K562 (cell line): ENCODE results near the gene CENPT. TPM values are rescaled to one million over a fixed set of nuclear protein-coding genes. Genes with fewer than 3 reads are reported as not detected.

Experiments
- ATAC-seq: fragments of 200-7000 bp; cut with Tn5 transposase; 3 replicates; pipeline ENCODE4 v1.9.1; 2020; ENCODE audit warnings: moderate library complexity
- BruUV-seq: library from RNA; stranded (reverse); fragments of 400-500 nt; replicated peaks from 2 replicates; lab custom pipeline; 2021; lab: Mats Ljungman, UMichigan
- CTCF ChIA-PET: fragments of 300-600 bp; formaldehyde crosslinking; extraction: SDS; loops from one replicate; lab custom pipeline; 2021; ENCODE audit warnings: low intra/inter-chr PET ratio; lab: Yijun Ruan, JAX
- POLR2A ChIA-PET: fragments of 300-600, 350-650 bp; sonication (Branson Sonifier 250); formaldehyde crosslinking; extraction: SDS; loops from one replicate; lab custom pipeline; 2021; ENCODE audit warnings: antibody characterized with exemption, inconsistent platforms; lab: Yijun Ruan, JAX
- DNase-seq, 4 experiments: peaks; one replicate each; pipeline versions ENCODE4 v3.0.0 to v3.0.0-alpha.2; 2011 to 2018; ENCODE audit warnings: low spot score in 3 of 4, mixed read lengths in 3 of 4; ENCODE audit errors: extremely low read depth in 1 of 4
- FAIRE-seq: peaks from 2 replicates; lab custom pipeline; 2011; peaks lifted over from hg19 to GRCh38; lab: Jason Lieb, UNC
- H2AFZ ChIP-seq: 2 replicates; pipeline ENCODE4 v1.6.0; 2011; ENCODE audit warnings: low read depth, low read length, control low read depth, inconsistent platforms
- H3K27ac ChIP-seq: fragments of 200-600 bp; 3 replicates; pipeline ENCODE4 v1.8.0; 2011; ENCODE audit warnings: low read depth, mild to moderate bottlenecking, control low read depth, inconsistent platforms, low read length, moderate library complexity, mixed read lengths; ENCODE audit errors: extremely low read depth
- H3K27me3 ChIP-seq, 2 experiments: fragments of 300-600 bp in 1 of 2; 2 replicates in 1 of 2; 3 replicates in 1 of 2; pipeline versions ENCODE4 v1.6.0 to v1.8.0; 2011; ENCODE audit warnings: inconsistent platforms in 2 of 2, low read length in 2 of 2, mild to moderate bottlenecking in 1 of 2, mixed read lengths in 1 of 2, moderate library complexity in 1 of 2; ENCODE audit not compliant: control insufficient read depth in 2 of 2, insufficient read depth in 2 of 2
- H3K36me3 ChIP-seq: fragments of 300-600 bp; 3 replicates; pipeline ENCODE4 v1.8.0; 2011; ENCODE audit warnings: mild to moderate bottlenecking, low read length, inconsistent platforms; ENCODE audit not compliant: control insufficient read depth, insufficient read depth
- H3K4me1 ChIP-seq, 2 experiments: fragments of 200-600 bp in 1 of 2; replicated peaks in 1 of 2; 2 replicates in 1 of 2; 3 replicates in 1 of 2; pipeline versions ENCODE4 v1.5.1 to v1.8.0; 2011; ENCODE audit warnings: inconsistent platforms in 2 of 2, low read length in 2 of 2, mild to moderate bottlenecking in 1 of 2, mixed read lengths in 1 of 2, moderate library complexity in 1 of 2; ENCODE audit not compliant: control insufficient read depth in 2 of 2, insufficient read depth in 2 of 2
- H3K4me2 ChIP-seq: 2 replicates; pipeline ENCODE4 v1.6.1; 2011; ENCODE audit warnings: low read length, control low read depth, inconsistent platforms, mixed read lengths; ENCODE audit not compliant: insufficient read depth
- H3K4me3 ChIP-seq: fragments of 200-600 bp; sonication (generic), shearing (Covaris generic); 2 replicates; pipeline ENCODE4 v1.5.1; 2016; ENCODE audit warnings: control low read depth, inconsistent platforms
- H3K79me2 ChIP-seq: fragments of 200-600 bp; 3 replicates; pipeline ENCODE4 v1.8.0; 2011; ENCODE audit warnings: low read length, inconsistent platforms; ENCODE audit not compliant: control insufficient read depth, insufficient read depth
- H3K9ac ChIP-seq, 2 experiments: 2 replicates each; pipeline versions ENCODE4 v1.6.0 to v1.6.1; 2011; ENCODE audit warnings: low read depth in 2 of 2, low read length in 2 of 2, control low read depth in 1 of 2, inconsistent platforms in 1 of 2, mild to moderate bottlenecking in 1 of 2, mixed read lengths in 1 of 2; ENCODE audit not compliant: insufficient read depth in 1 of 2
- H3K9me1 ChIP-seq: one replicate; pipeline ENCODE4 v1.6.0; 2011; ENCODE audit warnings: inconsistent platforms, mild to moderate bottlenecking, low read length, moderate library complexity; ENCODE audit not compliant: control insufficient read depth, insufficient read depth
- H3K9me3 ChIP-seq: replicated peaks from 2 replicates; pipeline ENCODE4 v1.5.1; 2011; ENCODE audit warnings: low read depth, low read length, inconsistent platforms; ENCODE audit not compliant: control insufficient read depth, insufficient read depth
- H4K20me1 ChIP-seq: replicated peaks from 2 replicates; pipeline ENCODE4 v1.6.1; 2011; ENCODE audit warnings: low read length, inconsistent platforms, mixed read lengths; ENCODE audit not compliant: control insufficient read depth, insufficient read depth
- ARID1B ChIP-seq: fragments of 450-650 bp; IDR thresholded peaks from 2 replicates; pipeline ENCODE4 v1.6.1; 2016; ENCODE audit warnings: antibody characterized with exemption, mild to moderate bottlenecking, inconsistent platforms
- CBFA2T3 ChIP-seq: fragments of 450-650 bp; IDR thresholded peaks from 2 replicates; pipeline ENCODE4 v1.6.1; 2017
- ZNF212 ChIP-seq: fragments of 450-650 bp; formaldehyde crosslinking; IDR thresholded peaks from 2 replicates; pipeline ENCODE4 v1.4.0; 2020; ENCODE audit warnings: mild to moderate bottlenecking
- WGBS: fragments of 100-300 bp; shearing (Covaris generic); methylation state at CpG from one replicate; pipeline ENCODE4 v1.1.6; 2016; ENCODE audit warnings: low coverage, mixed read lengths; ENCODE audit not compliant: insufficient coverage; ENCODE audit errors: missing lambda C conversion rate; 5-methylcytosine and 5-hydroxymethylcytosine counted together
- in situ Hi-C: fragments of 300-500 bp; cut with MboI; formaldehyde crosslinking; loops from 4 replicates; pipeline ENCODE4 v1.15.0; 2018; ENCODE audit warnings: inconsistent platforms, mixed read lengths
- intact Hi-C: fragments of 100-400 bp; cut with micrococcal nuclease; formaldehyde crosslinking; loops from 2 replicates; pipeline ENCODE4 v1.14.2; 2022
- polyA plus RNA-seq, 8 experiments: library from polyadenylated mRNA; depleted of rRNA in 4 of 8; stranded (reverse) in 5 of 8; unstranded in 3 of 8; fragments of >200 nt; fragmentation: Nextera tagmentation in 2 of 8; fragmentation: Illumina TruSeq in 1 of 8; extraction: Ambion mirVana in 2 of 8; extraction: Trizol in 1 of 8; gene quantifications; 2 replicates each; pipeline versions ENCODE4 v1.2.1 to v1.2.3, GENCODE V29; 2011 to 2014; ENCODE audit warnings: inconsistent platforms in 1 of 8, missing spikeins in 1 of 8
- total RNA-seq, 7 experiments: library from RNA; depleted of rRNA in 6 of 7; stranded (reverse); fragments of >200 nt in 6 of 7; fragmentation: Illumina TruSeq in 2 of 7; extraction: Trizol in 2 of 7; gene quantifications; 2 replicates each; pipeline versions ENCODE4 v1.2.1 to v1.2.3, GENCODE V29; 2011 to 2021; ENCODE audit warnings: low replicate concordance in 1 of 7
- TF ChIP-seq, protein P1 (sequence below), 2 experiments: fragments of 250-450 bp in 1 of 2; fragments of 450-650 bp in 1 of 2; sonication (Bioruptor Pico) in 1 of 2; IDR thresholded peaks; 2 replicates each; pipeline versions ENCODE4 v1.6.1 to v1.8.0; 2016 to 2021; ENCODE audit warnings: mild to moderate bottlenecking in 2 of 2, moderate library complexity in 2 of 2, missing compliant biosample characterization in 1 of 2, missing genetic modification characterization in 1 of 2
- TF ChIP-seq, protein P2 (sequence below): sonication (generic); IDR thresholded peaks from 2 replicates; pipeline ENCODE4 v1.6.1; 2016
- TF ChIP-seq, protein P3 (sequence below): sonication (generic); formaldehyde crosslinking; IDR thresholded peaks from 2 replicates; pipeline ENCODE4 v1.8.1; 2023; ENCODE audit warnings: mild to moderate bottlenecking, missing genetic modification reagents

Gene CENPT
- total and polyA plus RNA-seq, 9 of the 15 experiments (the other 6 are each of a cell fraction or from before 2014, with no cell fraction given): 3.6 to 94.2 (median 44.1) TPM

DNA sequence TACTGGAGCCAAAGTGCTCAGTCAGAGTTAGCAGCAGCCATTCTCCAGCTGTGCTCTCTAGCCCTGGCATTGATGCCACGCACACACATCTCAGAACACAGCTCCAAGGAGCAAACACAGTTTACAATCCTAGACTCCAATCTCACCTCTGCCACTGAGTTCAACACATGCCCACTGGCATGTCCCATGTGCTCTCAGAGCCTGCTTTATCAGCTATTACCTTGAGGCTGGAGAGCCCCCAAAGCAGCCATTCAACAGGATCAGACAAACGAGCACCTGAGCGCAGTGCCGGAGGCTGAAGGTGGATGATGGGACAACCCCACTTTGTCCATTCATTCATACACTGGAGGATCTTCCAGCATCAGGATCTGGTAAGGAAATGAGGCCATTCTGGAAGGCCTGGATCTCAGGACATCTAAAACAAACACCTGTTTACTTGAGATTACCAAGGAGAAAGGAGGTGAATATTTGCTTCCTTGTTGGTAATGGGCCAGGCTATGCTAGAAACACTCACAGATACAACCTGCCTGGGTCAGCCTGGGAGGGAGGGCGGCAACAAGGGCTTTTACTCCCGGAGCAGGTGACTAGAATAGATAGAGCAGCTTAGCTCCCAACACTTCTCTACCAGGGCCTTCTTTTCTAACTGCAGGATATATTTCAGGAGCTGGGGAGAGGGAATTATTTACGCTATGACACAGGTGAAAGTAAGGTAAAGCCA lies 66.5 kb downstream of the CENPT start:
- FAIRE-seq (peak; percentile 67), ATAC-seq (peak; percentile 87), DNase-seq (peak; percentile 67 to 77 (median 70))
- in situ Hi-C loops (no loop called here), intact Hi-C loops (no loop called here)
- peak overlapping the region; percentile 66 for H3K4me2 ChIP-seq
- H3K9me1 ChIP-seq: peaks cover 6% of the 10 kb centered on the region
- no peak overlapping the region for H2AFZ ChIP-seq
- TF ChIP-seq ZNF212 (CRISPR knock-in tag) (no peak), CBFA2T3 (peak; percentile 54), ARID1B (peak; percentile 42)
- TF ChIP-seq, protein P1, sequence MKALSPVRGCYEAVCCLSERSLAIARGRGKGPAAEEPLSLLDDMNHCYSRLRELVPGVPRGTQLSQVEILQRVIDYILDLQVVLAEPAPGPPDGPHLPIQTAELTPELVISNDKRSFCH (CRISPR knock-in tag; IDR thresholded peaks at IDR 0.05): no peak
- TF ChIP-seq, protein P1 (tag; IDR thresholded peaks at IDR 0.05): 0 out of 2 replicates have a peak, but pooled peaks have one; percentile 13
- TF ChIP-seq, protein P2, sequence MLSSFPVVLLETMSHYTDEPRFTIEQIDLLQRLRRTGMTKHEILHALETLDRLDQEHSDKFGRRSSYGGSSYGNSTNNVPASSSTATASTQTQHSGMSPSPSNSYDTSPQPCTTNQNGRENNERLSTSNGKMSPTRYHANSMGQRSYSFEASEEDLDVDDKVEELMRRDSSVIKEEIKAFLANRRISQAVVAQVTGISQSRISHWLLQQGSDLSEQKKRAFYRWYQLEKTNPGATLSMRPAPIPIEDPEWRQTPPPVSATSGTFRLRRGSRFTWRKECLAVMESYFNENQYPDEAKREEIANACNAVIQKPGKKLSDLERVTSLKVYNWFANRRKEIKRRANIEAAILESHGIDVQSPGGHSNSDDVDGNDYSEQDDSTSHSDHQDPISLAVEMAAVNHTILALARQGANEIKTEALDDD: peak; percentile 59
- TF ChIP-seq, protein P3, sequence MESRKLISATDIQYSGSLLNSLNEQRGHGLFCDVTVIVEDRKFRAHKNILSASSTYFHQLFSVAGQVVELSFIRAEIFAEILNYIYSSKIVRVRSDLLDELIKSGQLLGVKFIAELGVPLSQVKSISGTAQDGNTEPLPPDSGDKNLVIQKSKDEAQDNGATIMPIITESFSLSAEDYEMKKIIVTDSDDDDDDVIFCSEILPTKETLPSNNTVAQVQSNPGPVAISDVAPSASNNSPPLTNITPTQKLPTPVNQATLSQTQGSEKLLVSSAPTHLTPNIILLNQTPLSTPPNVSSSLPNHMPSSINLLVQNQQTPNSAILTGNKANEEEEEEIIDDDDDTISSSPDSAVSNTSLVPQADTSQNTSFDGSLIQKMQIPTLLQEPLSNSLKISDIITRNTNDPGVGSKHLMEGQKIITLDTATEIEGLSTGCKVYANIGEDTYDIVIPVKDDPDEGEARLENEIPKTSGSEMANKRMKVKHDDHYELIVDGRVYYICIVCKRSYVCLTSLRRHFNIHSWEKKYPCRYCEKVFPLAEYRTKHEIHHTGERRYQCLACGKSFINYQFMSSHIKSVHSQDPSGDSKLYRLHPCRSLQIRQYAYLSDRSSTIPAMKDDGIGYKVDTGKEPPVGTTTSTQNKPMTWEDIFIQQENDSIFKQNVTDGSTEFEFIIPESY (CRISPR knock-in tag): no peak
- CTCF ChIA-PET: no interaction called here
- H3K9ac ChIP-seq: peak overlapping the region; percentile 29 to 77; a peak in 3 of 4 replicates
- no peaks in the 10 kb centered on the region for H4K20me1 ChIP-seq
- H3K79me2 ChIP-seq: peaks cover 30% of the 10 kb centered on the region
- peaks cover 10% of the 10 kb centered on the region; the same call in 2 of the 3 replicates for H3K36me3 ChIP-seq
- H3K4me3 ChIP-seq: no peak overlapping the region
- no TSS peak for BruUV-seq
- H3K27ac ChIP-seq: peak overlapping the region; percentile 63
- H3K4me1 ChIP-seq: peaks cover 24 to 25% of the 10 kb centered on the region in 2 experiments
- no peaks in the 10 kb centered on the region; the same call in 1 of the 2 replicates for H3K9me3 ChIP-seq
- POLR2A ChIA-PET: interaction anchor here (0.6 to 3.2 kb wide), 11 partner anchors 8 to 610 kb away, joined by 3 to 10 read pairs (median 5); partner anchors contain the start of genes NOL3, RANBP10 and TSNAXIP1
- 52% methylated on average over 7 of the region's 7 CpGs for WGBS
- no peaks in the 10 kb centered on the region for H3K27me3 ChIP-seq
